KOPT-K1 (cell line): Measurements from ENCODE around the gene KCNH5.

Source experiments
- H3K27ac ChIP-seq: fragments of 200-600 bp; sonication (generic); 2 replicates; pipeline ENCODE4 v1.5.1; 2016; ENCODE audit warnings: antibody characterized with exemption, mild to moderate bottlenecking, low read depth, low read length; ENCODE audit not compliant: poor library complexity, severe bottlenecking
- H3K36me3 ChIP-seq: fragments of 200-600 bp; sonication (generic); 2 replicates; pipeline ENCODE4 v1.5.1; 2017; ENCODE audit warnings: antibody characterized with exemption, mild to moderate bottlenecking, low read length, moderate library complexity; ENCODE audit not compliant: insufficient read depth
- H3K9me3 ChIP-seq: fragments of 200-600 bp; sonication (generic); 2 replicates; pipeline ENCODE4 v1.5.1; 2017; ENCODE audit warnings: antibody characterized with exemption, low read length, mild to moderate bottlenecking; ENCODE audit not compliant: insufficient read depth, poor library complexity, severe bottlenecking

The KCNH5 gene

GRCh38 chr14:63027719-63028118 is 17.5 kb downstream of the KCNH5 start:
- no peaks in the 10 kb centered on the region for H3K36me3 ChIP-seq

GRCh38 chr14:63026491-63026890 is 18.8 kb downstream of the KCNH5 start:
- Histone ChIP-seq H3K27ac (no peak overlapping the region), H3K9me3 (no peaks in the 10 kb centered on the region), H3K36me3 (no peaks in the 10 kb centered on the region)

More at GRCh38 chr14:63027719-63028118, 17.5 kb downstream of the KCNH5 start:
- no peaks in the 10 kb centered on the region for H3K9me3 ChIP-seq
- no peak overlapping the region for H3K27ac ChIP-seq

GRCh38 chr14:63014621-63015020 is 30.6 kb downstream of the KCNH5 start:
- no peaks in the 10 kb centered on the region for H3K36me3 ChIP-seq
- H3K27ac ChIP-seq, result no peak overlapping the region
- no peaks in the 10 kb centered on the region for H3K9me3 ChIP-seq

- H3K36me3 ChIP-seq, result no peaks in the 10 kb centered on the region
- no peak overlapping the region for H3K27ac ChIP-seq
- no peaks in the 10 kb centered on the region for H3K9me3 ChIP-seq
Measured at GRCh38 chr14:63012171-63012570, 33.1 kb downstream of the KCNH5 start.

DNA sequence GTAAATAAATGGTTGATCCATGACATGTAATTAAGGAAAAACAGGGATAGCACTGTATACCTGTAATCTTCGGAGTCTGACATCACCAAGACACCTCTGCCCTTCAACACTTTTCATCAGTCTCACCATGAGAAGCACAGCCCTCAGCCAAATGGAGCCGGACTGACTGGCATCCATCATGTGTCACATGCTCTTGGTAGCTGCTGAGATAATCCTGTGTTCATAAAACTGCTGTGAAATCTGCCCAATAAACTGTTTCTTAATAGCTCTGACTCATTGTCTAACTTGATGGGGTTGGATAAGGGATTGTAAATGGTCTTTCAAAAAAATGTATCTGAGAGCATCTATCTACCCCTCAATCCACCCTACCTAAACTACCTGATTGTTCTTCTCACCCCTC is 33.6 kb downstream of the KCNH5 start:
- Histone ChIP-seq H3K9me3 (no peaks in the 10 kb centered on the region), H3K27ac (no peak overlapping the region), H3K36me3 (no peaks in the 10 kb centered on the region)

DNA sequence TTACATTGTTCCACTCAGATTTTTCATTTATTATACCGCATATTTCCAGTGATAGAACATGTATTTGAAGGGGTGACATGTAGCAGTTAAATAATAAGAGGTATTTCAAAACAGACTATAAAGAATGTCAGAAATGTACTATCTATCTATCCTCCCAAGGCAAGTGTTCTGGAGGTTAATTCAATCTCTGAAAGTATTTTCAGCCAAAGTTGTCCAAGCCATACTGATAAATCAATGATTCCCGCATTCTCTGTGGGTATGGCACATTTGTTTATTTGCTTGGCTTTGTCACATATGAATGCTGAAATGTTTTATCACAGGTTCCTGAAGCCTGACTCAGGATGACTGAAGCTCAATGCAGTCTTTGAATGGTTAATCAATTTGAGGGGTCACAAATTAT is 35.8 kb downstream of the KCNH5 start:
- Histone ChIP-seq H3K27ac (no peak overlapping the region), H3K36me3 (no peaks in the 10 kb centered on the region), H3K9me3 (no peaks in the 10 kb centered on the region)

- Histone ChIP-seq H3K9me3 (no peaks in the 10 kb centered on the region), H3K36me3 (no peaks in the 10 kb centered on the region), H3K27ac (no peak overlapping the region)
Measured at GRCh38 chr14:63006531-63006930, 38.7 kb downstream of the KCNH5 start.

- no peak overlapping the region for H3K27ac ChIP-seq
- no peaks in the 10 kb centered on the region for H3K36me3 ChIP-seq
- H3K9me3 ChIP-seq, result no peaks in the 10 kb centered on the region
Measured at GRCh38 chr14:62994096-62994495, 51.2 kb downstream of the KCNH5 start.

DNA sequence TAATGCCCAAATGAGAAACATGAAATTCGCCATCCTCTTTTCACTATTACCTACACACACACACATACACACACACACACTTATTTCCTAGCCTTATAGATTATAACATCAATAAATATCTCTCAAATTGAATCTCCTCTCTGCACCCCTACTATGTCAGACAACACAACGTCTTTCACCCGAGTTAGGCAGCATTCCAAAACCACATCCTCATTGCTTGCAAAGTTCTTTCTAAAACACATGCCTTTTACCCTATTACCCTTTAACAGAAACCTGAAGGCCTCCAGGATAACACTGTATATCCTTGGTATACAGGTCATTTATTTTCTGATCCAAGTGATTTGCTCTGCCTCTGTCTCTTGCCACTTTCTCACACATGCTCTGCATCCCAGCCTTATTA is 56.3 kb downstream of the KCNH5 start:
- Histone ChIP-seq H3K27ac (no peak overlapping the region), H3K36me3 (no peaks in the 10 kb centered on the region), H3K9me3 (no peaks in the 10 kb centered on the region)

GRCh38 chr14:62983821-62984220 is 61.4 kb downstream of the KCNH5 start:
- Histone ChIP-seq H3K9me3 (no peaks in the 10 kb centered on the region), H3K36me3 (no peaks in the 10 kb centered on the region), H3K27ac (no peak overlapping the region)

GRCh38 chr14:62980693-62981092 is 64.6 kb downstream of the KCNH5 start:
- H3K36me3 ChIP-seq, result no peaks in the 10 kb centered on the region
- H3K9me3 ChIP-seq, result no peaks in the 10 kb centered on the region
- no peak overlapping the region for H3K27ac ChIP-seq

DNA sequence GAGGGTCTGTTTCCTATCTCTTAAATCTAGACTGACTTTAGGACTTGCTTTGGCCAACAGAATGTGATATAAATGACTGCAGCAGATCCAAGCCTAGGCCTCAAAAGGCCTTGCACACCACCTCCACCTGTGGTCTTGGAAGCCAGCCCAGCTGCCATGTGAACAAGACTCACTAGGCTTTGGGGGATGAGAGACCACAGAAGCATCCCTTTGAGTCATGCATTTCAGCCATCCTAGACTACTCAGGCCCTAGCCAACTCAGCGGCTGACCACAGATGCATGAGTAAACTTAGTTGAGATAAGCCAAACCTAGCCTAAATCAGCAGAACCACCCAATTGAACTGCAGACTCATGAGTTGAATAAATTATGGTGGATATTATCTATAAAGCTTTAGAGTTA is 87.7 kb downstream of the KCNH5 start:
- Histone ChIP-seq H3K9me3 (no peaks in the 10 kb centered on the region), H3K36me3 (no peaks in the 10 kb centered on the region), H3K27ac (no peak overlapping the region)

DNA sequence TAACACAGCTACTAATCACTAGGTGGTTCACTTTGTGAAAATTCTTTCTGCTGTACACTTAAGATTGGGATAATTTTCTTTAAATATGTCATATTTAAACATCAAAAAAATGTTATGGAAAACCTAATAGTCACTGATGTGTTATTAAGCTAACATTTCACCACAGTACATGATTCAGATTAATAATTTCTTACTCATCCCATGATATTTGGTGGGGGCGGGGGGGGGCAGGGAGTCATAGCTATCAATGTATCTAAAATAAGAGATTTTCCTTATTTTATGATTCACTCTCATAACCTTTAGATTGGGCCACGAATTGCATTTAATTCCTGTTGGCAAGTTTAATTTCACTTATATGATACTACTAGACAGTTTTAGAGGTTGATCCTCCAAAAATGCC is 88.8 kb downstream of the KCNH5 start:
- H3K27ac ChIP-seq, result no peak overlapping the region
- no peaks in the 10 kb centered on the region for H3K9me3 ChIP-seq
- H3K36me3 ChIP-seq, result no peaks in the 10 kb centered on the region

DNA sequence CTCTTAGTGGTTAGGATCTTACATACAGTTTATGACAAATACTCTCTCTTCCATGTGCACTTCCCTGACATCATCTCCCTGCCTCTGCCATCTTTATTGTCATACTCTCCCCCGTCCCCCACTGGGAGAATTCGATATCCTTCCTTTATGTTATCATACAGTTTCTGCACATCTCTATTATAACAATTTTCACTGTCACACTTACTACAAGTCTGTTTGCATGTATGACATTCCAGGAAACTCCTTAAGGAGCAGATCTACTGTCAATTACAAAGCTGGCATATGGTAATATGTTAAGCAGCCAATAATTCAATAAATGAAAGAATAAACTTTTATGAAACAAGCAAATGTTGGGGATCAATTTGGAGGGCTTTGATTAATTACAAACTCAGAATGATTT is 91.1 kb downstream of the KCNH5 start:
- Histone ChIP-seq H3K9me3 (no peaks in the 10 kb centered on the region), H3K27ac (no peak overlapping the region), H3K36me3 (no peaks in the 10 kb centered on the region)

DNA sequence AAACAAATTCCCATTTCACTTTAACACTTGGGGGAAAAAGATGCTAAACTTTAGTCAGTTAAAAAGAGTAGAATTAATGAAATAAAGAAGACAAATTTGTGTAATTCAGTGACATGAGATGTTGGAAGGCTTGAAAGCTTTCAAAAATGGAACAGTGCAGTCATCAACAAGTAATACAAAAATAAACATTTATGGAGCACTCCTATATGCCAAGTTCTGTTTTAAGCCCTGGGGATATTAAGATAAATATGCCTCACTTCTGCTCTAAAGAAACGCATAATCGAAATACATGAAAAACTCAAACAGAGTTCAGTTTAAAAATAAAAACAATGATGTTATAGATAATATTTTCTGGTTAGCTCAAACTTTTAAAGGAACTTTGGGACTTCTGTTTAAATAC is 93.0 kb downstream of the KCNH5 start:
- Histone ChIP-seq H3K27ac (no peak overlapping the region), H3K9me3 (no peaks in the 10 kb centered on the region), H3K36me3 (no peaks in the 10 kb centered on the region)

DNA sequence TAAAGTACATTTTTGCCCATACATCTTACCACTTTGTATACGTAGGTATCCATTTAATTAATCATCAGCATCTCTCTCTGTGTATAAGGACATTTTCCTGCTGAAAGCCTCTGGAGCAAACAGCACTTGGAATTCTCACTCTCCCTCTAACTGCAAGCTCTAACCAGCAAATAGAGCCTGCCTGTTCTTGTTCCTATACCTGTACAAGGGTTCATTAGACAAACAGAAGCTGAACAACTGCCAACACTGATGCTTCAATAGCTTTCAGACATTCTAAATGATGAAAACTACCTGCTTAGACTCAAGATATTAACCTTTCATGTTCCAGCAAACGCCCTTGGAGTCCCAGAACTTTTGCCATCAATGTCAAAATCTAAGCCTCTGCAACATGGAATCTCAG is 98.0 kb downstream of the KCNH5 start:
- Histone ChIP-seq H3K27ac (no peak overlapping the region), H3K36me3 (no peaks in the 10 kb centered on the region), H3K9me3 (no peaks in the 10 kb centered on the region)

GRCh38 chr14:62946221-62946620 is 99.0 kb downstream of the KCNH5 start:
- H3K27ac ChIP-seq, result no peak overlapping the region
- no peaks in the 10 kb centered on the region for H3K9me3 ChIP-seq
- H3K36me3 ChIP-seq, result no peaks in the 10 kb centered on the region
